ENCODE measurements around the gene DSG1. TPM values are rescaled to one million over a fixed set of nuclear protein-coding genes. Genes with fewer than 3 reads are reported as not detected.

Gene DSG1
- not detected in 2 replicates for total RNA-seq
- long read RNA-seq, result 0 reads

DNA sequence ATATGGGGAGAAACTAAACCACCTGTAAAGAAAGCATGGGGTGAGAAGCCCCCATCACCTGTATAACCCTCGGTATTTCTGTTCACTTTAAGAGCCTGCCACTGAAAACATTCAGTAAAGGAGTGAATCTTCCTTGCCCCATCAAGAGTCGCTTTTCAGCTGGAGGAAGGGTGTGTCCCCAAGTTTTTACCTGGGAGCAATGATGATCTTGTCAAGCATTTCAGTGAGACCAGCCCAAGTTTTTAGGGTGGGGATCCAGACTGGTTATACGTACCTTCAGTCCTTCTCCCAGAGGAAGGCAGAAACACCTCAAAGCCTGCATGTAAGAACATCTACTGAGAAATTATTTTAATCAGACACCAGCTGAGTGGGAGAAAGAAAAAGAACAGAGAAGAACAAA lies at the start of gene DSG1:
Gene DSG1 (plus strand): TSS at position 301 of the 400 bp plus-strand sequence. CDS start 141 bp downstream, outside the sequence.
- TF ChIP-seq, protein P1, sequence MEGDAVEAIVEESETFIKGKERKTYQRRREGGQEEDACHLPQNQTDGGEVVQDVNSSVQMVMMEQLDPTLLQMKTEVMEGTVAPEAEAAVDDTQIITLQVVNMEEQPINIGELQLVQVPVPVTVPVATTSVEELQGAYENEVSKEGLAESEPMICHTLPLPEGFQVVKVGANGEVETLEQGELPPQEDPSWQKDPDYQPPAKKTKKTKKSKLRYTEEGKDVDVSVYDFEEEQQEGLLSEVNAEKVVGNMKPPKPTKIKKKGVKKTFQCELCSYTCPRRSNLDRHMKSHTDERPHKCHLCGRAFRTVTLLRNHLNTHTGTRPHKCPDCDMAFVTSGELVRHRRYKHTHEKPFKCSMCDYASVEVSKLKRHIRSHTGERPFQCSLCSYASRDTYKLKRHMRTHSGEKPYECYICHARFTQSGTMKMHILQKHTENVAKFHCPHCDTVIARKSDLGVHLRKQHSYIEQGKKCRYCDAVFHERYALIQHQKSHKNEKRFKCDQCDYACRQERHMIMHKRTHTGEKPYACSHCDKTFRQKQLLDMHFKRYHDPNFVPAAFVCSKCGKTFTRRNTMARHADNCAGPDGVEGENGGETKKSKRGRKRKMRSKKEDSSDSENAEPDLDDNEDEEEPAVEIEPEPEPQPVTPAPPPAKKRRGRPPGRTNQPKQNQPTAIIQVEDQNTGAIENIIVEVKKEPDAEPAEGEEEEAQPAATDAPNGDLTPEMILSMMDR (IDR thresholded peaks at IDR 0.05), result no peak
- no peak for DNase-seq (ENCODE audit: extremely low spot score, unreplicated experiment)
- Mint-ChIP-seq H3K9me3 (ENCODE audit: unreplicated experiment) (no peaks in the 10 kb centered on the region), H3K36me3 (ENCODE audit: unreplicated experiment) (no peaks in the 10 kb centered on the region), H3K27ac (ENCODE audit: unreplicated experiment) (no peak within 1 kb of the TSS), H3K4me3 (ENCODE audit: unreplicated experiment) (no peak within 1 kb of the TSS), H3K4me1 (ENCODE audit: unreplicated experiment) (no peaks in the 10 kb centered on the region), H3K27me3 (ENCODE audit: unreplicated experiment) (peaks cover 62% of the 10 kb centered on the region)

DNA sequence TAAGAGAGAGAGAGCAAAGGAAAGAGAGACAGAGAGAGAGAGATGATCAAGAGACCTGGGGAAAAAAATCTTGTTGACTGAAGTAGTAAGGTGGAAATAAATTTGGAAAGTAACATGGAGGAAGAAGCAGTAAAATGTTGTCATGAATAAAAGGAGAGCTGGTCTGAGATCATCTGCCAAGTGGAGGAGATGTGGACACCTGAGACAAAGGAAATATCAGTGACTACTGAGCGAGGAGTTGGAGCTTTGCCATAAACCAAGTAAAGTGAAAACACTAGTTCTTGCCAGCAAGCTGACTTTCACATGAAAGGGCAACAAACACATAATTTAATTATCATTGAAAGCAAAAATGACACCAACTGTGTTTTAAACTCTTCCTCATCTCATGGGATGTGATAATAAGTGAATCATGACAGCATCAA lies 49.0 kb upstream of the DSG1 start:
- Mint-ChIP-seq H3K27ac (ENCODE audit: unreplicated experiment) (no peak overlapping the region), H3K27me3 (ENCODE audit: unreplicated experiment) (peaks cover 9% of the 10 kb centered on the region), H3K36me3 (ENCODE audit: unreplicated experiment) (no peaks in the 10 kb centered on the region), H3K9me3 (ENCODE audit: unreplicated experiment) (no peaks in the 10 kb centered on the region), H3K4me3 (ENCODE audit: unreplicated experiment) (no peak overlapping the region), H3K4me1 (ENCODE audit: unreplicated experiment) (peaks cover 16% of the 10 kb centered on the region)
- DNase-seq (ENCODE audit: extremely low spot score, unreplicated experiment), result no peak
- TF ChIP-seq, protein P1 (IDR thresholded peaks at IDR 0.05), result no peak

DNA sequence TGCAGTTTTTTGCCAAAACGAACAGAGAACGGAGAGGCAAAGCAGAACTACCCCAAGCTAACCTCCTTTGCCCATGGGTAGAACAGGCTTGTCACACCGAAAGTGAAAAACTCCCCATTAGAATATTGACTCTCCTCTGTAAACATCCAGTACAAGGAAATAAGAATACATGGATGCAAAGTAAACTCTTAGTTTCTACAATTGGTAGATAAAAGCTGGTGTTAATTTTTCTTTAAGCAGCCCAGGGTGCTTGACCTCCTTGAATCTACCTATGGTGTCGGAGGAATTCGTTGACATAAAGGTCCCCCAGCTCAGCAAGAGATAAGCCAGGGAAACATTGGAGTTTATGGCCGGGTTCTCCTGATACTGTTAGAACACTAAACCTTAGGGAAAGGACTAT lies 48.4 kb upstream of the DSG1 start:
- Mint-ChIP-seq H3K9me3 (ENCODE audit: unreplicated experiment) (no peaks in the 10 kb centered on the region), H3K27ac (ENCODE audit: unreplicated experiment) (no peak overlapping the region), H3K27me3 (ENCODE audit: unreplicated experiment) (peaks cover 9% of the 10 kb centered on the region), H3K36me3 (ENCODE audit: unreplicated experiment) (no peaks in the 10 kb centered on the region), H3K4me1 (ENCODE audit: unreplicated experiment) (peaks cover 20% of the 10 kb centered on the region), H3K4me3 (ENCODE audit: unreplicated experiment) (no peak overlapping the region)
- no peak for DNase-seq (ENCODE audit: extremely low spot score, unreplicated experiment)
- TF ChIP-seq, protein P1 (IDR thresholded peaks at IDR 0.05), result no peak

DNA sequence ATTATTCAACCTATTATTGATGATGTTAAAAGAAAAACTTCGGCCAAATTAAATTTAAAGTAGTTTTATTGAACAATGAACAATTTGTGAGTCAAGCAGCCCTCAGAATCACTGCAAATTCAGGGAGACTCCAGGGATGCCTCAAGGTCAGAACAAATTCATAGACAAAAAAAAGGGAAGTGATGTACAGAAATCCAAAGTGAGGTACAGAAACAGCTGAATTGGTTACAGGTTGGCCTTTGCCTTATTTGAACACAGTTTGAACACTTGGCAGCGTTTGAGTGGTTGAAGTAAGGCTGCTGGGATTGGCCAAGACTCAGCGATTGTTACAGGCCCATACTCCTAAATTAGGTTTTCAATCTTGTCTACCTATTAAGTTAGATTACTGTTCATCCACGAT lies 47.4 kb upstream of the DSG1 start:
- Mint-ChIP-seq H3K9me3 (ENCODE audit: unreplicated experiment) (no peaks in the 10 kb centered on the region), H3K4me1 (ENCODE audit: unreplicated experiment) (peaks cover 30% of the 10 kb centered on the region), H3K27me3 (ENCODE audit: unreplicated experiment) (peaks cover 6% of the 10 kb centered on the region), H3K4me3 (ENCODE audit: unreplicated experiment) (no peak overlapping the region), H3K36me3 (ENCODE audit: unreplicated experiment) (no peaks in the 10 kb centered on the region), H3K27ac (ENCODE audit: unreplicated experiment) (no peak overlapping the region)
- TF ChIP-seq, protein P1 (IDR thresholded peaks at IDR 0.05), result no peak
- no peak for DNase-seq (ENCODE audit: extremely low spot score, unreplicated experiment)

DNA sequence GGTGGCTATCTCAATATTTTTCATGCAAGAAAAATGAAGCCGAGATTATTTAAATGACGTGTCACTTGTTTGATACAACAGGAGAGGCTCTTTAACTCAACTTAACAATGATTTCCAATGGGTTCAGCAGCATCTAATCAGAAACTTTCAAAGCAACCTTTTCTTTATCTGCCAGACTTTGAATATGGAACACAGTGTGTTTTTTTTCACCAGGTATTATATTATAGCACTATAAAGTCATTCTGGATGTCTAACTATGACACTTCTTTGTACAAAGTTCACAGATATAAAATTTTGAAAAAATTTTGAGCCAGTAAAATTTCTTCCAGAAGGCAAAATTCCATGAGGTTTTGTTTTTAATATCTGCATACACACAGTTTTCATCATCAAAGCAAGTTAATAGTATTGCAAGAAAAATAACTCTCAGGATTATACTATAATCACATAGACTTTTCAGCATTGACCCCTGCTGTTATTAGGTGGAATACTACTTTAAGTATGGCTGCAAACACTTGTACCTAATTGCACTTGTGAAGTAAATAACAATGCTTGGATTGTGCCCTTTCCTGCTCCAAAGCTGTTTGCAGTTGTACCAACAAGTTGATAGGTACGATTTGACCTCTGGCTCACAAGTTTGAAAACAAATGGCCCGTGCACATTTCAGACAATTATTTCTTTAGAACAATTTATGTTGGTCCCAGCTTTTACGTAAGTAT lies 44.0 kb upstream of the DSG1 start:
- Mint-ChIP-seq H3K4me3 (ENCODE audit: unreplicated experiment) (no peak overlapping the region), H3K9me3 (ENCODE audit: unreplicated experiment) (no peaks in the 10 kb centered on the region), H3K36me3 (ENCODE audit: unreplicated experiment) (no peaks in the 10 kb centered on the region), H3K4me1 (ENCODE audit: unreplicated experiment) (peaks cover 33% of the 10 kb centered on the region), H3K27ac (ENCODE audit: unreplicated experiment) (no peak overlapping the region), H3K27me3 (ENCODE audit: unreplicated experiment) (peaks cover under 1% of the 10 kb centered on the region)
- no peak for DNase-seq (ENCODE audit: extremely low spot score, unreplicated experiment)
- TF ChIP-seq, protein P1 (IDR thresholded peaks at IDR 0.05), result no peak
